Spleen (tissue), 11 donors: ENCODE measurements around the gene STN1. TPM values are rescaled to one million over a fixed set of nuclear protein-coding genes. Genes with fewer than 3 reads are reported as not detected.

Experiments used
- DNase-seq: peaks from one replicate; pipeline ENCODE4 v3.0.0-alpha.2; 2020
- H3K27ac ChIP-seq, 8 donors: fragments of 200-600 bp; sonication (generic) in 7 of 8; 1 replicate in 4 of 8; 2 replicates in 4 of 8; pipeline versions ENCODE4 v1.5.0 to v1.8.0; 2016 to 2021; ENCODE audit warnings: inconsistent platforms in 4 of 8, mild to moderate bottlenecking in 4 of 8, moderate library complexity in 1 of 8
- H3K27me3 ChIP-seq, 7 donors: fragments of 200-600 bp; sonication (generic) in 6 of 7; replicated peaks in 1 of 7; 1 replicate in 4 of 7; 2 replicates in 3 of 7; pipeline versions ENCODE4 v1.5.0 to v1.8.0; 2016 to 2021; ENCODE audit warnings: inconsistent platforms in 3 of 7, mild to moderate bottlenecking in 1 of 7
- H3K36me3 ChIP-seq, 6 donors: fragments of 200-600 bp; sonication (generic) in 5 of 6; 1 replicate in 4 of 6; 2 replicates in 2 of 6; pipeline versions ENCODE4 v1.5.0 to v1.8.0; 2016 to 2021; ENCODE audit warnings: inconsistent platforms in 2 of 6
- H3K4me1 ChIP-seq, 6 donors: fragments of 200-600 bp; sonication (generic) in 5 of 6; 1 replicate in 3 of 6; 2 replicates in 3 of 6; pipeline versions ENCODE4 v1.5.0 to v1.8.0; 2016 to 2021; ENCODE audit warnings: inconsistent platforms in 3 of 6
- H3K4me3 ChIP-seq, 8 donors: fragments of 200-600 bp; sonication (generic) in 7 of 8; 1 replicate in 4 of 8; 2 replicates in 4 of 8; pipeline versions ENCODE4 v1.5.0 to v1.8.0; 2016 to 2021; ENCODE audit warnings: inconsistent platforms in 4 of 8, mild to moderate bottlenecking in 4 of 8, moderate library complexity in 2 of 8
- H3K9me3 ChIP-seq, 8 donors: fragments of 200-600 bp; sonication (generic) in 7 of 8; 1 replicate in 4 of 8; 2 replicates in 4 of 8; pipeline versions ENCODE4 v1.5.0 to v1.8.0; 2016 to 2021; ENCODE audit warnings: inconsistent platforms in 4 of 8
- POLR2A ChIP-seq, 3 donors: fragments of 450-650 bp; IDR thresholded peaks; one replicate each; pipeline ENCODE4 v1.5.1; 2017; ENCODE audit warnings: antibody characterized with exemption in 3 of 3, mild to moderate bottlenecking in 1 of 3
- POLR2AphosphoS5 ChIP-seq, 3 donors: sonication (generic); formaldehyde crosslinking; IDR thresholded peaks; one replicate each; pipeline ENCODE4 v1.5.1; 2017; ENCODE audit warnings: antibody characterized with exemption in 3 of 3
- WGBS, 5 donors: extraction: QIAGEN DNeasy Blood & Tissue Kit in 3 of 5; methylation state at CpG; one replicate each; pipeline versions ENCODE4 v1.1.5 to v1.1.7; 2013 to 2018; 5-methylcytosine and 5-hydroxymethylcytosine counted together
- intact Hi-C: fragments of 100-400 bp; cut with DNase I; formaldehyde crosslinking; loops from one replicate; pipeline ENCODE4 v1.15.0; 2023; ENCODE audit warnings: low total_unique reads
- polyA plus RNA-seq, 3 donors: library from polyadenylated mRNA; stranded (reverse); fragments of 200-250 nt; gene quantifications; one replicate each; pipeline ENCODE4 v1.2.1, GENCODE V29; 2013
- total RNA-seq, 7 donors: library from RNA; depleted of rRNA in 3 of 7; stranded (reverse); fragments of >200 nt in 3 of 7; fragmentation: NEBNext Ultra II Directional in 4 of 7; extraction: Animal tissue kit (Norgen Biotek cat#: 25700) in 4 of 7; gene quantifications; one replicate each; pipeline versions ENCODE4 v1.1.0 to v1.2.1, GENCODE V29; 2016 to 2021
- TF ChIP-seq, protein P1 (sequence below), 11 experiments: fragments of 200-600 bp in 7 of 11; fragments of 450-650 bp in 4 of 11; sonication (generic) in 4 of 11; IDR thresholded peaks in 8 of 11; conservative IDR thresholded peaks in 3 of 11; 1 replicate in 7 of 11; 2 replicates in 4 of 11; pipeline versions ENCODE4 v1.4.0 to v1.8.0; 2016 to 2021; ENCODE audit warnings: antibody characterized with exemption in 11 of 11, inconsistent platforms in 4 of 11, mild to moderate bottlenecking in 1 of 11
- donor health status: healthy with polysubstance abuse.
- donor health status: DM: no; HTN: no; CAD: no; lungs with moderate emphysema.
- donor health status: DM: no; HTN: no; CAD: no.
- donor health status: Bipolar disorder and iron deficiency.
- donor health status: healthy.
- donor health status: DM: no; HTN: no; CAD: no.
- donor health status: DM: yes; HTN: yes; CAD: no.

Gene STN1
- total and polyA plus RNA-seq, 10 donors: 14.2 to 27.7 (median 22.3) TPM

DNA sequence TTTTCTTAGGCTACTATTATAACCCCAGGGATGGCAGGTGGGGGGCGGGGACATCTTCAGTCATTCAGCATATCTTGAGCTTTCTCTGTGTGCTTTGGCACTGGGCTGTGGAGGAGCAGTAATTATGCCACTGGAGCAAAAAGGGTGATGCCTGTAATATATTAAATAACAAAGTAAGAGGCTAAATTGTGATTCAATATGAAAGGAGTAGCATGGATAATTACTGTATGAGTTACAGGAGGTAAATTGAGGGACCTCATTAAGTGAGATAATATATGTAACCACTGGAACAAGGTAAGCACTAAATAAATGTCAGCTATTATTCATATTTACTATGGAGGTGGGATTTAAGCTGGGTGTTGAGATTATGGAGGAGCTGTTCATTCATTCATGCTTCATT lies 3.3 kb upstream of the STN1 start:
- DNase-seq: no peak
- no peaks in the 10 kb centered on the region for H3K27me3 ChIP-seq
- H3K9me3 ChIP-seq: no peaks in the 10 kb centered on the region
- H3K4me3 ChIP-seq: no peak overlapping the region
- TF ChIP-seq, protein P1, sequence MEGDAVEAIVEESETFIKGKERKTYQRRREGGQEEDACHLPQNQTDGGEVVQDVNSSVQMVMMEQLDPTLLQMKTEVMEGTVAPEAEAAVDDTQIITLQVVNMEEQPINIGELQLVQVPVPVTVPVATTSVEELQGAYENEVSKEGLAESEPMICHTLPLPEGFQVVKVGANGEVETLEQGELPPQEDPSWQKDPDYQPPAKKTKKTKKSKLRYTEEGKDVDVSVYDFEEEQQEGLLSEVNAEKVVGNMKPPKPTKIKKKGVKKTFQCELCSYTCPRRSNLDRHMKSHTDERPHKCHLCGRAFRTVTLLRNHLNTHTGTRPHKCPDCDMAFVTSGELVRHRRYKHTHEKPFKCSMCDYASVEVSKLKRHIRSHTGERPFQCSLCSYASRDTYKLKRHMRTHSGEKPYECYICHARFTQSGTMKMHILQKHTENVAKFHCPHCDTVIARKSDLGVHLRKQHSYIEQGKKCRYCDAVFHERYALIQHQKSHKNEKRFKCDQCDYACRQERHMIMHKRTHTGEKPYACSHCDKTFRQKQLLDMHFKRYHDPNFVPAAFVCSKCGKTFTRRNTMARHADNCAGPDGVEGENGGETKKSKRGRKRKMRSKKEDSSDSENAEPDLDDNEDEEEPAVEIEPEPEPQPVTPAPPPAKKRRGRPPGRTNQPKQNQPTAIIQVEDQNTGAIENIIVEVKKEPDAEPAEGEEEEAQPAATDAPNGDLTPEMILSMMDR (IDR thresholded peaks at IDR 0.05 in 8 of 11, conservative IDR thresholded peaks at IDR 0.05 in 3 of 11): no peak
- no peak for TF ChIP-seq POLR2A (IDR thresholded peaks at IDR 0.05)
- TF ChIP-seq POLR2AphosphoS5 (IDR thresholded peaks at IDR 0.05): no peak
- 91 to 98% (median 97%) methylated on average over 1 of the region's 1 CpG for WGBS, 5 donors
- H3K36me3 ChIP-seq: no peaks in the 10 kb centered on the region
- H3K27ac ChIP-seq: no peak overlapping the region
- intact Hi-C loops: no loop called here
- H3K4me1 ChIP-seq: peaks cover 12 to 26% (median 23%) of the 10 kb centered on the region in 6 donors

DNA sequence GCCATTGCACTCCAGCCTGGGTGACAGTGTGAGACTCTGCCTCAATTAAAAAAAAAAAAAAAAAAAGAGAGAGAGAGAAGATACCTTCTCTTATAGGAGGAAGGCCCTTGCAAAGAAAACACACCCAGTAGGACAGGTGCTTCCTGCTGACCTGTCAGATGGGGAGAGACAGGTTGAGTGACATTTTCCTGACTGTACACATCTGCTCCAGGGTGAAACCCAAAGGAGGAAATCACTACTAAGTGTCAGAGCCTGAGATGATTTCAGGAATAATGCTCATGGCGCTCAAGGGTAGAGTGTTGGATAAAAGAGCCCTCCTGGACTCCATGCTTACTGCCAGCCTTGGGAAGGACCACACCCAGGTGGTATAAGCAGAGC lies 1.7 kb upstream of the STN1 start:
- DNase-seq: no peak
- H3K4me1 ChIP-seq: peaks cover 21 to 42% (median 39%) of the 10 kb centered on the region in 6 donors
- intact Hi-C loops: loop anchor here (10.0 kb wide), 2 partner anchors 55 to 205 kb away; partner anchors contain the start of gene SFR1
- TF ChIP-seq, protein P1 (IDR thresholded peaks at IDR 0.05 in 8 of 11, conservative IDR thresholded peaks at IDR 0.05 in 3 of 11): no peak
- TF ChIP-seq POLR2A (IDR thresholded peaks at IDR 0.05) (no peak), POLR2AphosphoS5 (IDR thresholded peaks at IDR 0.05) (no peak)
- no peak overlapping the region for H3K4me3 ChIP-seq
- H3K27me3 ChIP-seq: no peaks in the 10 kb centered on the region
- no peak overlapping the region for H3K27ac ChIP-seq
- WGBS, 5 donors: 86 to 95% (median 91%) methylated on average over 1 of the region's 1 CpG
- no peaks in the 10 kb centered on the region for H3K36me3 ChIP-seq
- H3K9me3 ChIP-seq: peaks cover 0 to 10% (median 8%) of the 10 kb centered on the region in 8 donors

DNA sequence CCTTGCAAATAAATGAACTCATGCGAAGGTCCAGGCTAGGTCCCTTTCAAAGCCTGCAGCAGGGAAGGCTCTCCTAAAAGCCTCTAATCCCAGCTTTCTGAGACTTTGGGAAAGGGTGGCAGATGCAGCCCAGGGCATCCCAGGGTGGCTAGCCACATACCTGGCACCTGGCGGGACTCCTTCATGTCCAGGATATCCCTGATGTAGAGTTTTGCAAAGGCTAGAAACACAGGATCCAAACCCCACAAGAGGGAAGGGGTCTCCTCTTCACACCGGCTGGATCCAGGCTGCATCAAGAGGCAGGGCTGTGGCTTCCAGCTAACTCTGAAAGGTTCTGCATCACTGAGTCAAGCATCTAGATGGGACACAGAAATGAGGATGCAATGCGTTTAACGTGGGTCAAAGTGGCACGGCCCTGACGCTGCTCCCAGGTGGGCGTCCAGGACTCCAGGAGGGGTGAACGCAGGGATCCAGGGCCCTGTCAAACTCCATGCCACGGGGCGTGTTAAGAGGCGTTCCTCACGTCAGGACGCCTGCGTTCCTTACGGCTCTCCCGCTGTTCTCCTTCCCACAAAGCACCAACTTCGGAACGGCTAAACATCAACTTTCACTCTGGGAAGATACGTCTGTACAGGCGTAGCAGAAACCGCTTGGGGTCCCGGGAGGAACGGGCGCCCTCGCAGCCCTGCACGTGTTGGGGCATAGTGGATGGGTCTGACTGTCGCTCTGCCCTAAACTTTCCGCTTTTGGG lies 507 bp downstream of the STN1 start:
- intact Hi-C loops: loop anchor here (10.0 kb wide), 2 partner anchors 57 to 207 kb away; partner anchors contain the start of gene SFR1
- peaks cover 24 to 60% (median 46%) of the 10 kb centered on the region in 6 donors for H3K4me1 ChIP-seq

More for the DNA sequence above, 507 bp downstream of the STN1 start:
- peak overlapping the region; percentile 94 to 98 (median 95) for H3K27ac ChIP-seq
- no peak for DNase-seq
- WGBS, 5 donors: 1 to 3% (median 2%) methylated on average over 16 to 29 of the region's 29 CpGs
- H3K27me3 ChIP-seq: no peaks in the 10 kb centered on the region
- TF ChIP-seq, protein P1 (IDR thresholded peaks at IDR 0.05 in 8 of 11, conservative IDR thresholded peaks at IDR 0.05 in 3 of 11): no peak
- TF ChIP-seq POLR2A (IDR thresholded peaks at IDR 0.05) (no peak), POLR2AphosphoS5 (IDR thresholded peaks at IDR 0.05) (no peak)
- H3K9me3 ChIP-seq: peaks cover 0 to 13% (median 10%) of the 10 kb centered on the region in 8 donors
- H3K36me3 ChIP-seq: peaks cover 0 to 7% (median 0%) of the 10 kb centered on the region in 6 donors
- peak overlapping the region; percentile 53 to 92 (median 70) for H3K4me3 ChIP-seq
